PC-3 (cell line): Measurements from ENCODE around the gene CASP8. TPM values are rescaled to one million over a fixed set of nuclear protein-coding genes. Genes with fewer than 3 reads are reported as not detected.

Source experiments
- ATAC-seq: fragments of 200-7000 bp; cut with Tn5 transposase; 2 replicates; pipeline ENCODE4 v1.9.1; 2020; ENCODE audit warnings: mild to moderate bottlenecking, moderate library complexity
- BruUV-seq: library from RNA; stranded (reverse); fragments of 400-500 nt; replicated peaks from 2 replicates; lab custom pipeline; 2021; lab: Mats Ljungman, UMichigan
- CTCF ChIA-PET: fragments of 300-600 bp; sonication (Branson Sonifier 250); formaldehyde crosslinking; loops from one replicate; lab custom pipeline; 2022; ENCODE audit warnings: antibody characterized with exemption; lab: Charles Lee
- POLR2A ChIA-PET: fragments of 300-600 bp; sonication (Branson Sonifier 250); formaldehyde crosslinking; loops from one replicate; lab custom pipeline; 2022; ENCODE audit warnings: antibody characterized with exemption; ENCODE audit not compliant: unreplicated experiment; lab: Charles Lee
- DNase-seq: peaks from one replicate; pipeline ENCODE4 v3.0.0-alpha.2; 2015
- H2AFZ ChIP-seq: fragments of 300-600 bp; sonication (generic); 2 replicates; pipeline ENCODE4 v1.6.0; 2016; ENCODE audit warnings: antibody characterized with exemption, low read length
- H3F3A ChIP-seq: fragments of 300-600 bp; sonication (generic); one replicate; pipeline ENCODE4 v1.6.0; 2017; ENCODE audit warnings: antibody characterized with exemption, low read length, control low read depth, mild to moderate bottlenecking; ENCODE audit not compliant: unreplicated experiment
- H3K27ac ChIP-seq: fragments of 300-600 bp; sonication (generic); 2 replicates; pipeline ENCODE4 v1.5.1; 2016; ENCODE audit warnings: mild to moderate bottlenecking, low read length
- H3K27me3 ChIP-seq: fragments of 300-600 bp; sonication (generic); 2 replicates; pipeline ENCODE4 v1.6.1; 2016; ENCODE audit warnings: low read length, mixed read lengths
- H3K36me3 ChIP-seq: fragments of 300-600 bp; sonication (generic); 2 replicates; pipeline ENCODE4 v1.6.1; 2016; ENCODE audit warnings: low read depth, mixed run types, low read length, mixed read lengths
- H3K4me1 ChIP-seq: fragments of 300-600 bp; sonication (generic); 2 replicates; pipeline ENCODE4 v1.5.1; 2016; ENCODE audit warnings: low read length; ENCODE audit not compliant: insufficient read depth
- H3K4me2 ChIP-seq: fragments of 300-600 bp; sonication (generic); 2 replicates; pipeline ENCODE4 v1.6.0; 2016; ENCODE audit warnings: low read length
- H3K4me3 ChIP-seq: fragments of 300-600 bp; sonication (generic); 2 replicates; pipeline ENCODE4 v1.5.1; 2016; ENCODE audit warnings: mild to moderate bottlenecking, low read length, mixed read lengths
- H3K79me2 ChIP-seq: fragments of 300-600 bp; sonication (generic); 2 replicates; pipeline ENCODE4 v1.6.1; 2017; ENCODE audit warnings: low read length, mixed read lengths
- H3K9ac ChIP-seq: fragments of 300-600 bp; sonication (generic); 2 replicates; pipeline ENCODE4 v1.6.0; 2016; ENCODE audit warnings: mild to moderate bottlenecking, low read length
- H3K9me2 ChIP-seq: fragments of 300-600 bp; sonication (generic); replicated peaks from 2 replicates; pipeline ENCODE4 v1.6.1; 2016; ENCODE audit warnings: mixed run types, low read length, mixed read lengths
- H3K9me3 ChIP-seq: fragments of 300-600 bp; sonication (generic); 2 replicates; pipeline ENCODE4 v1.6.1; 2016; ENCODE audit warnings: low read length, mixed read lengths
- H4K20me1 ChIP-seq: fragments of 300-600 bp; sonication (generic); 2 replicates; pipeline ENCODE4 v1.6.1; 2016; ENCODE audit warnings: low read length, mixed read lengths
- EZH2 ChIP-seq: fragments of 300-600 bp; sonication (generic); IDR thresholded peaks from one replicate; pipeline ENCODE4 v1.6.1; 2017; ENCODE audit warnings: antibody characterized with exemption, mild to moderate bottlenecking, low read length; ENCODE audit not compliant: unreplicated experiment
- EZH2phosphoT487 ChIP-seq: fragments of 300-600 bp; sonication (generic); IDR thresholded peaks from 2 replicates; pipeline ENCODE4 v1.6.1; 2018; ENCODE audit warnings: mild to moderate bottlenecking, antibody characterized with exemption, low read length, borderline replicate concordance
- intact Hi-C: fragments of 100-400 bp; cut with micrococcal nuclease; formaldehyde crosslinking; loops from 2 replicates; pipeline ENCODE4 v1.9.0; 2023
- total RNA-seq: library from RNA; depleted of rRNA; stranded (reverse); fragments of >200 nt; gene quantifications from 2 replicates; pipeline ENCODE4 v1.2.3, GENCODE V29; 2014
- TF ChIP-seq, protein P1 (sequence below): fragments of 300-600 bp; sonication (generic); conservative IDR thresholded peaks from 2 replicates; pipeline ENCODE4 v1.5.1; 2017; ENCODE audit warnings: antibody characterized with exemption, low read depth, mild to moderate bottlenecking, low read length

CASP8 gene
- total RNA-seq, 1 experiment from 2014 or later = 29.4 TPM

DNA sequence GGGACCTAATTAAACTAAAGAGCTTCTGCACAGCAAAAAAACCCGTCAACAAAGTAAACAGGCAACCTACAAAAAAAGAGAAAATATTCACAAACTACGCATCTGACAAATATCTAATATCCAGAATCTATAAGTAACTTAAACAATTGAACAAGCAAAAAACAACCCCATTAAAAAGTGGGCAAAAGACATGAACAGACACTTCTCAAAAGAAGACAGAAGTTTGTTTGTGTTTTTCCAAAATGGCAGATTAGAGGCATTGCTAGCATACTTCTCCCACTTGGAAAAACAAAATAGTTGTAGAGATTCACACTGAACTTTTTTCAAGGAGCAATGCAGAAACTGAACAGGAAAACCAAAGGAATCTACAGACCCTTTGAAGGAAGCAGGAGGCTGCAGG is 59.2 kb downstream of the CASP8 start:
- Histone ChIP-seq H3K36me3 (no peaks in the 10 kb centered on the region), H3K27ac (no peak overlapping the region), H3K4me3 (no peak overlapping the region), H3F3A (no peaks in the 10 kb centered on the region), H3K27me3 (no peaks in the 10 kb centered on the region), H4K20me1 (no peaks in the 10 kb centered on the region), H3K9ac (no peak overlapping the region), H2AFZ (no peak overlapping the region), H3K79me2 (no peaks in the 10 kb centered on the region), H3K9me2 (no peaks in the 10 kb centered on the region), H3K4me1 (no peaks in the 10 kb centered on the region), H3K4me2 (no peak overlapping the region), H3K9me3 (0 out of 2 replicates have a peak, but pooled peaks cover 2% of the 10 kb centered on the region)
- POLR2A ChIA-PET = no interaction called here
- ATAC-seq (no peak), DNase-seq (no peak)
- intact Hi-C loops = no loop called here
- CTCF ChIA-PET = no interaction called here
- TF ChIP-seq EZH2phosphoT487 (no peak), EZH2 (no peak)
- TF ChIP-seq, protein P1, sequence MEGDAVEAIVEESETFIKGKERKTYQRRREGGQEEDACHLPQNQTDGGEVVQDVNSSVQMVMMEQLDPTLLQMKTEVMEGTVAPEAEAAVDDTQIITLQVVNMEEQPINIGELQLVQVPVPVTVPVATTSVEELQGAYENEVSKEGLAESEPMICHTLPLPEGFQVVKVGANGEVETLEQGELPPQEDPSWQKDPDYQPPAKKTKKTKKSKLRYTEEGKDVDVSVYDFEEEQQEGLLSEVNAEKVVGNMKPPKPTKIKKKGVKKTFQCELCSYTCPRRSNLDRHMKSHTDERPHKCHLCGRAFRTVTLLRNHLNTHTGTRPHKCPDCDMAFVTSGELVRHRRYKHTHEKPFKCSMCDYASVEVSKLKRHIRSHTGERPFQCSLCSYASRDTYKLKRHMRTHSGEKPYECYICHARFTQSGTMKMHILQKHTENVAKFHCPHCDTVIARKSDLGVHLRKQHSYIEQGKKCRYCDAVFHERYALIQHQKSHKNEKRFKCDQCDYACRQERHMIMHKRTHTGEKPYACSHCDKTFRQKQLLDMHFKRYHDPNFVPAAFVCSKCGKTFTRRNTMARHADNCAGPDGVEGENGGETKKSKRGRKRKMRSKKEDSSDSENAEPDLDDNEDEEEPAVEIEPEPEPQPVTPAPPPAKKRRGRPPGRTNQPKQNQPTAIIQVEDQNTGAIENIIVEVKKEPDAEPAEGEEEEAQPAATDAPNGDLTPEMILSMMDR = no peak
- BruUV-seq = no TSS peak

DNA sequence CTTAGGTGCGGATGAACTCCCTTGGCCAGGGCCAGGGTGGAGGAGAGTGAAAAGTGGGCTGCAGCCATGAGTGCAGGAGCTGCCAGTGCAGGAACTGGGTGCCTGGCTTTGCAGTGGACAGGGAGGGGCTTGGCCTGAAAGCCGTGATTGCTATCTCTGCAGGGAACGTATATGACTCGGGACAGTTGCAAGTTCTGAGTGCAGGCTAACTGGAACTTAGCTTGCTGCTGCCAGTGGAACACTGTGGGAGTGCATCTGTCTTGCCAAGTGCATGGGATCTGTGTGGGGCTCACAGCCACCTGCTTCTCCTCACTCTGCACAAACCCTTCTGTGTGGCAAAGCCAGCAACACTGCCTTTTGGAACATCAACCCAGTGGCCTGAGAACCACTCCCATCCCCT is 59.9 kb downstream of the CASP8 start:
- intact Hi-C loops = no loop called here
- no TSS peak for BruUV-seq
- Histone ChIP-seq H3K9ac (no peak overlapping the region), H3K79me2 (no peaks in the 10 kb centered on the region), H3K36me3 (no peaks in the 10 kb centered on the region), H3K4me3 (no peak overlapping the region), H3K27me3 (no peaks in the 10 kb centered on the region), H3K4me1 (no peaks in the 10 kb centered on the region), H3K27ac (no peak overlapping the region), H4K20me1 (no peaks in the 10 kb centered on the region), H2AFZ (no peak overlapping the region), H3K9me3 (0 out of 2 replicates have a peak, but pooled peaks cover 2% of the 10 kb centered on the region), H3K4me2 (no peak overlapping the region), H3K9me2 (no peaks in the 10 kb centered on the region), H3F3A (no peaks in the 10 kb centered on the region)
- DNase-seq (no peak), ATAC-seq (no peak)
- CTCF ChIA-PET = no interaction called here
- TF ChIP-seq, protein P1 = no peak
- no peak for TF ChIP-seq EZH2phosphoT487
- TF ChIP-seq EZH2 = no peak
- POLR2A ChIA-PET = no interaction called here

DNA sequence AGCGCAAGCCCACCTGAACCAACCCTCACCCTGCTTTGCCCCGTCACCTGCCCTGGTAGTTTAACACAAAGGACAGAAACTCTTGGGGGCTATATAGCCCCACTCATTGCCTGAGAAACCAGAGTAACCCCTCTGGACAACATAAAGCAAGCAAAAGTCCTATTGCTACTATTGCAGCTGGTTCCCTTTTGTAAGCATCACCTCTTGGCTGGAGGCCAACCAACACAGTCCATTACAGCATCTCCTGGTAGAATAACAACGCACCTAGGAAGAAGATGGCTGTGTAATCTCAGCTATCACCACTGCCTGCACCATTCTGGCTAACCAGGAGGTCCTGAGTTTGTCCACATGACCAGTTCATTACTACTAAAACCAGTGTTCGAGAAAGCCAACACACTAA is 60.4 kb downstream of the CASP8 start:
- no peaks in the 10 kb centered on the region for H3K27me3 ChIP-seq
- H2AFZ ChIP-seq = no peak overlapping the region
- DNase-seq = no peak
- CTCF ChIA-PET = no interaction called here
- no peak overlapping the region for H3K4me2 ChIP-seq
- no peak overlapping the region for H3K4me3 ChIP-seq
- no TSS peak for BruUV-seq
- no peaks in the 10 kb centered on the region for H3K36me3 ChIP-seq
- POLR2A ChIA-PET = no interaction called here
- H3K27ac ChIP-seq = no peak overlapping the region
- no peak for ATAC-seq
- no peak for TF ChIP-seq EZH2
- TF ChIP-seq EZH2phosphoT487 = no peak
- TF ChIP-seq, protein P1 = no peak
- no peaks in the 10 kb centered on the region for H3K79me2 ChIP-seq
- no peak overlapping the region for H3K9ac ChIP-seq
- intact Hi-C loops = no loop called here
- H3K9me2 ChIP-seq = no peaks in the 10 kb centered on the region
- no peaks in the 10 kb centered on the region for H4K20me1 ChIP-seq
- 0 out of 2 replicates have a peak, but pooled peaks cover 2% of the 10 kb centered on the region for H3K9me3 ChIP-seq
- no peaks in the 10 kb centered on the region for H3F3A ChIP-seq
- no peaks in the 10 kb centered on the region for H3K4me1 ChIP-seq
